GM18909 (cell line): Measurements from ENCODE around the gene RNASEH2B.
A peak's percentile ranks its signal among the peaks of the same experiment; 100 is the strongest.

ENCODE experiments used
- ATAC-seq: cut with Tn5 transposase; IDR thresholded peaks from one replicate; pipeline ENCODE4 v1.9.1; 2021; ENCODE audit warnings: mild to moderate bottlenecking; ENCODE audit not compliant: unreplicated experiment, poor library complexity

Gene RNASEH2B

GRCh38 chr13:50909605-50910484, at the start of gene RNASEH2B:
Gene RNASEH2B (plus strand): TSS chr13:50909791. CDS start chr13:50910077, 286 bp downstream.
- ATAC-seq: peak; percentile 78

- ATAC-seq: no peak
Measured at GRCh38 chr13:50864492-50864891, 45.1 kb upstream of the RNASEH2B start.

- no peak for ATAC-seq
Measured at GRCh38 chr13:50866817-50867636, 42.6 kb upstream of the RNASEH2B start.

- no peak for ATAC-seq
Measured at GRCh38 chr13:50867637-50867945, 42.0 kb upstream of the RNASEH2B start.

GRCh38 chr13:50871405-50871804, 38.2 kb upstream of the RNASEH2B start:
- no peak for ATAC-seq

GRCh38 chr13:50873467-50873866, 36.1 kb upstream of the RNASEH2B start:
- ATAC-seq: no peak

- ATAC-seq: no peak
Measured at GRCh38 chr13:50873991-50874390, 35.6 kb upstream of the RNASEH2B start.

GRCh38 chr13:50882816-50883435, 26.7 kb upstream of the RNASEH2B start:
- no peak for ATAC-seq

GRCh38 chr13:50883728-50884127, 25.9 kb upstream of the RNASEH2B start:
- no peak for ATAC-seq

- no peak for ATAC-seq
Measured at GRCh38 chr13:50884265-50884664, 25.3 kb upstream of the RNASEH2B start.

GRCh38 chr13:50887151-50887550, 22.4 kb upstream of the RNASEH2B start:
- no peak for ATAC-seq

- ATAC-seq: no peak
Measured at GRCh38 chr13:50888362-50888761, 21.2 kb upstream of the RNASEH2B start.

GRCh38 chr13:50889317-50889716, 20.3 kb upstream of the RNASEH2B start:
- ATAC-seq: no peak

- no peak for ATAC-seq
Measured at GRCh38 chr13:50891206-50891605, 18.4 kb upstream of the RNASEH2B start.

GRCh38 chr13:50892210-50892944, 17.2 kb upstream of the RNASEH2B start:
- ATAC-seq: no peak

GRCh38 chr13:50893211-50893852, 16.3 kb upstream of the RNASEH2B start:
- peak; percentile 81 for ATAC-seq

- ATAC-seq: no peak
Measured at GRCh38 chr13:50894012-50894411, 15.6 kb upstream of the RNASEH2B start.

- no peak for ATAC-seq
Measured at GRCh38 chr13:50894504-50894903, 15.1 kb upstream of the RNASEH2B start.

- ATAC-seq: no peak
Measured at GRCh38 chr13:50898338-50898737, 11.3 kb upstream of the RNASEH2B start.

- no peak for ATAC-seq
Measured at GRCh38 chr13:50901701-50902100, 7.9 kb upstream of the RNASEH2B start.
